GM23248 (cell line): ENCODE results near the gene PREX1.

Experiments
- EZH2 ChIP-seq: fragments of 200-600 bp; sonication (generic); IDR thresholded peaks from 2 replicates; pipeline ENCODE4 v1.6.1; 2018; ENCODE audit warnings: antibody characterized with exemption, mild to moderate bottlenecking; ENCODE audit not compliant: insufficient read depth, poor library complexity, severe bottlenecking
- EZH2phosphoT487 ChIP-seq: fragments of 200-600 bp; sonication (generic); IDR thresholded peaks from 2 replicates; pipeline ENCODE4 v1.6.1; 2018; ENCODE audit warnings: antibody characterized with exemption, moderate library complexity, mild to moderate bottlenecking, low read depth; ENCODE audit not compliant: insufficient read depth

DNA sequence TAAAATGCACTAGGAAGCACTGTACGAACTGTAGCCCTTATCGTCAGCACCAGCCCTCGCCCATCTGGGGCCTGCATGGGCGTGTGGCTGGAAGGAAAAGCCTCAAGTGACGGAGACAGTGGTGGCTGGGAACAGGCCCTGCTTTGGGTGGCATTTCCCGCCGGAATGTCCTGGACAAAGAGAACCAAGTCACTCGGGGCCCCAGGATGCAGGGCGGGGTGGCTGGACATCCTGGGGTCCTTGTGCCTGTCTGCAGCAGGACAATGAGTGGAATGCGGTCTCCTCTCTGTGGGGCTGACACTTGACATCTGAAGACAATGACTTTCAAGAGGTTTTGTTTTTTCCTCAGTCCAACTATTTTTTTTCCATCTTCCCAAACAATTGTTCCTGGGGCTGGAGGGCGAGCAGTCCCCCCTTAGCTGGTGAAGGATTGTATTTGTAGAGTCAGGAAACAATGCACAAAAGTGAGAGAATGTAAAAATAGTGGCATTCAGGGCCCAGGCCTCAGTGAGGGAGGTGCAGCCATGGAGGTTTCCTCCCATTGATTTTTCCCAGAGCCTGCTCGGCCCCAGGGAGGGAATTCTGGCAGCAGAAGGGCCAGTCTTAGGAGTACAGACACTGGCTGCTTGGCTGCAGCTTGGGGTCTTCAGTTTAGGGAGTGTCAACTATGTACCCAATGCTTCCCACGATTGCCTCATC is 64.4 kb downstream of the PREX1 start:
- TF ChIP-seq EZH2 (no peak), EZH2phosphoT487 (no peak)
